HEK293T (cell line): ENCODE results near the gene AKAIN1.

ENCODE experiments used
- CTCF ChIA-PET: fragments of 350-600 bp; formaldehyde crosslinking; extraction: SDS; loops from one replicate; lab custom pipeline; 2021; ENCODE audit warnings: antibody characterized with exemption, inconsistent platforms; lab: Yijun Ruan, JAX
- POLR2A ChIA-PET: fragments of 350-600 bp; formaldehyde crosslinking; extraction: SDS; loops from one replicate; lab custom pipeline; 2020; ENCODE audit warnings: antibody characterized with exemption, inconsistent platforms; lab: Yijun Ruan, JAX
- DNase-seq: peaks from one replicate; pipeline ENCODE4 v3.0.0; 2012; ENCODE audit warnings: mixed read lengths; ENCODE audit errors: extremely low spot score
- ARNT ChIP-seq: fragments of 450-650 bp; IDR thresholded peaks from 2 replicates; pipeline ENCODE4 v1.6.1; 2017; ENCODE audit warnings: mild to moderate bottlenecking
- BHLHE40 ChIP-seq: fragments of 450-650 bp; IDR thresholded peaks from 2 replicates; pipeline ENCODE4 v1.6.1; 2016; ENCODE audit warnings: mild to moderate bottlenecking, moderate library complexity, borderline replicate concordance
- CTBP1 ChIP-seq: fragments of 450-650 bp; IDR thresholded peaks from 2 replicates; pipeline ENCODE4 v1.6.1; 2016; ENCODE audit warnings: borderline replicate concordance
- ELF4 ChIP-seq: fragments of 450-650 bp; IDR thresholded peaks from 2 replicates; pipeline ENCODE4 v1.6.1; 2017; ENCODE audit warnings: antibody characterized with exemption
- FOXA1 ChIP-seq: fragments of 450-650 bp; IDR thresholded peaks from 2 replicates; pipeline ENCODE4 v1.6.1; 2016; ENCODE audit warnings: mild to moderate bottlenecking
- FOXK2 ChIP-seq: fragments of 450-650 bp; IDR thresholded peaks from 2 replicates; pipeline ENCODE4 v1.6.1; 2016; ENCODE audit warnings: mild to moderate bottlenecking
- FOXM1 ChIP-seq: fragments of 450-650 bp; IDR thresholded peaks from 2 replicates; pipeline ENCODE4 v1.6.1; 2017; ENCODE audit warnings: mild to moderate bottlenecking, borderline replicate concordance
- HDGF ChIP-seq: fragments of 450-650 bp; IDR thresholded peaks from 2 replicates; pipeline ENCODE4 v1.6.1; 2017; ENCODE audit warnings: antibody characterized with exemption, borderline replicate concordance
- L3MBTL2 ChIP-seq: fragments of 450-650 bp; conservative IDR thresholded peaks from 2 replicates; pipeline ENCODE4 v1.6.1; 2016; ENCODE audit warnings: mild to moderate bottlenecking
- LEF1 ChIP-seq: fragments of 450-650 bp; IDR thresholded peaks from 2 replicates; pipeline ENCODE4 v1.6.1; 2017; ENCODE audit warnings: mild to moderate bottlenecking, borderline replicate concordance
- NFRKB ChIP-seq: fragments of 450-650 bp; IDR thresholded peaks from 2 replicates; pipeline ENCODE4 v1.6.1; 2016; ENCODE audit warnings: mild to moderate bottlenecking, moderate library complexity
- PKNOX1 ChIP-seq: fragments of 450-650 bp; IDR thresholded peaks from 2 replicates; pipeline ENCODE4 v1.6.1; 2016
- SP1 ChIP-seq: fragments of 450-650 bp; IDR thresholded peaks from 2 replicates; pipeline ENCODE4 v1.6.1; 2017
- SUZ12 ChIP-seq: fragments of 450-650 bp; IDR thresholded peaks from 2 replicates; pipeline ENCODE4 v1.6.1; 2016; ENCODE audit warnings: mild to moderate bottlenecking
- TARDBP ChIP-seq: fragments of 450-650 bp; IDR thresholded peaks from 2 replicates; pipeline ENCODE4 v1.6.1; 2016
- ZNF384 ChIP-seq: fragments of 450-650 bp; IDR thresholded peaks from 2 replicates; pipeline ENCODE4 v1.6.1; 2016

The AKAIN1 gene

GRCh38 chr18:5197032-5197434 lies at the start of gene AKAIN1:
AKAIN1 (minus strand) TSS chr18:5197257; CDS start chr18:5197053, 204 bp downstream.
- ChIA-PET POLR2A (no interaction called here), CTCF (no interaction called here)
- TF ChIP-seq HDGF (no peak), PKNOX1 (no peak), SUZ12 (no peak), ZNF384 (no peak)
- peak; percentile 57 for DNase-seq

GRCh38 chr18:5244941-5245340 lies 47.9 kb upstream of the AKAIN1 start:
- TF ChIP-seq TARDBP (no peak), FOXA1 (no peak), ELF4 (no peak), ZNF384 (no peak), ARNT (no peak), BHLHE40 (no peak), PKNOX1 (no peak), FOXM1 (no peak), HDGF (no peak), CTBP1 (no peak), NFRKB (no peak)
- no peak for DNase-seq
- ChIA-PET CTCF (no interaction called here), POLR2A (no interaction called here)

GRCh38 chr18:5239447-5239846 lies 42.4 kb upstream of the AKAIN1 start:
- no peak for DNase-seq
- POLR2A ChIA-PET, result no interaction called here

GRCh38 chr18:5238371-5238976 lies 41.4 kb upstream of the AKAIN1 start:
- TF ChIP-seq FOXK2 (no peak), ELF4 (no peak), ARNT (no peak), ZNF384 (no peak), CTBP1 (no peak), FOXM1 (no peak), NFRKB (no peak), FOXA1 (no peak), L3MBTL2 (no peak), SUZ12 (no peak), TARDBP (no peak), HDGF (no peak), PKNOX1 (no peak), BHLHE40 (no peak), SP1 (no peak)
- CTCF ChIA-PET, result no interaction called here
- DNase-seq, result no peak
- POLR2A ChIA-PET, result no interaction called here

More at GRCh38 chr18:5239447-5239846, 42.4 kb upstream of the AKAIN1 start:
- TF ChIP-seq FOXM1 (no peak), ELF4 (no peak), ZNF384 (no peak), CTBP1 (no peak), PKNOX1 (no peak), BHLHE40 (no peak), SUZ12 (no peak), LEF1 (no peak), SP1 (no peak), HDGF (no peak), L3MBTL2 (no peak), FOXK2 (no peak), ARNT (no peak), NFRKB (no peak)
- CTCF ChIA-PET, result interaction anchor here (0.6 kb wide), 1 partner anchor 56 kb away, joined by 3 read pairs; no protein-coding TSS in a partner anchor

GRCh38 chr18:5237723-5238370 lies 40.8 kb upstream of the AKAIN1 start:
- TF ChIP-seq TARDBP, result no peak
- TF ChIP-seq L3MBTL2, result no peak
- TF ChIP-seq SP1, result no peak
- TF ChIP-seq CTBP1, result no peak
- no peak for TF ChIP-seq NFRKB
- TF ChIP-seq FOXM1, result no peak
- TF ChIP-seq HDGF, result no peak
- TF ChIP-seq FOXA1, result no peak
- no peak for TF ChIP-seq PKNOX1
- TF ChIP-seq ARNT, result no peak
- TF ChIP-seq ZNF384, result no peak
- TF ChIP-seq BHLHE40, result no peak
- peak; percentile 8 for DNase-seq
- CTCF ChIA-PET, result no interaction called here
- POLR2A ChIA-PET, result no interaction called here
